Measurements from ENCODE around the gene SVEP1. TPM values are rescaled to one million over a fixed set of nuclear protein-coding genes. Genes with fewer than 3 reads are reported as not detected.

SVEP1 gene
- total and polyA plus RNA-seq, 2 experiments from 2014 or later, result 0.18 to 0.63 TPM

DNA sequence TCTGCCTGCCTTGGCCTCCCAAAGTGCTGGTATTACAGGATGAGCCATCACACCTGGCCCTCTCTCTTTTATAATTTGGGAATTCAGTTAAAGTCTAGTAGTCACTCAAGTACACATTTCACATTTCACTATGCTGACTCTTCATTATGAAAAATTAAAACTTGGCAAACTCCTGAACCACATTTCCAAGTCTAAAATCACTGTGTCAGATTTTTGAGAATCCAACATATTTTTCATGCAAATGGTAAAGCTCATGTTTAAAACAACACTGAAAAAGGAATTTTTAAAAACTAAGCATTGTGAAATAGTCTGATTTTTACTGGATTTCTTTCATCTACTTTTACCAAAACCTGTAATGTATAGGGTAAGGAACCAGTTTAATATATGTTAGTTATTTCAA is 92.3 kb downstream of the SVEP1 start:
- no peaks in the 10 kb centered on the region; the same call in 1 of the 2 replicates for H4K20me1 ChIP-seq (replicated peaks; ENCODE audit: insufficient read depth)
- no peaks in the 10 kb centered on the region for H3K36me3 Mint-ChIP-seq (ENCODE audit: low read depth)
- H3K27me3 ChIP-seq (ENCODE audit: insufficient read depth), result no peaks in the 10 kb centered on the region
- H3K4me1 Mint-ChIP-seq, result no peaks in the 10 kb centered on the region
- no peaks in the 10 kb centered on the region for H3K4me1 ChIP-seq (ENCODE audit: insufficient read depth)
- H3K27ac Mint-ChIP-seq, result no peak overlapping the region
- no peaks in the 10 kb centered on the region for H3K9me3 Mint-ChIP-seq
- H3K27ac ChIP-seq (ENCODE audit: low read depth), result no peak overlapping the region
- H3K79me2 ChIP-seq (replicated peaks; ENCODE audit: insufficient read depth), result no peaks in the 10 kb centered on the region
- no peak for TF ChIP-seq STAT1 (IDR thresholded peaks at IDR 0.05; ENCODE audit: unreplicated experiment)
- no peak for TF ChIP-seq JUNB (IDR thresholded peaks at IDR 0.05; ENCODE audit: unreplicated experiment)
- TF ChIP-seq ETS1 (IDR thresholded peaks at IDR 0.05), result no peak
- TF ChIP-seq ZNF331 (CRISPR knock-in tag; IDR thresholded peaks at IDR 0.05; ENCODE audit: low read depth), result no peak
- no peak for TF ChIP-seq REST (IDR thresholded peaks at IDR 0.05; ENCODE audit: unreplicated experiment)
- TF ChIP-seq CREB1 (CRISPR knock-in tag; IDR thresholded peaks at IDR 0.05; ENCODE audit: low read depth), result no peak
- TF ChIP-seq, protein P1, sequence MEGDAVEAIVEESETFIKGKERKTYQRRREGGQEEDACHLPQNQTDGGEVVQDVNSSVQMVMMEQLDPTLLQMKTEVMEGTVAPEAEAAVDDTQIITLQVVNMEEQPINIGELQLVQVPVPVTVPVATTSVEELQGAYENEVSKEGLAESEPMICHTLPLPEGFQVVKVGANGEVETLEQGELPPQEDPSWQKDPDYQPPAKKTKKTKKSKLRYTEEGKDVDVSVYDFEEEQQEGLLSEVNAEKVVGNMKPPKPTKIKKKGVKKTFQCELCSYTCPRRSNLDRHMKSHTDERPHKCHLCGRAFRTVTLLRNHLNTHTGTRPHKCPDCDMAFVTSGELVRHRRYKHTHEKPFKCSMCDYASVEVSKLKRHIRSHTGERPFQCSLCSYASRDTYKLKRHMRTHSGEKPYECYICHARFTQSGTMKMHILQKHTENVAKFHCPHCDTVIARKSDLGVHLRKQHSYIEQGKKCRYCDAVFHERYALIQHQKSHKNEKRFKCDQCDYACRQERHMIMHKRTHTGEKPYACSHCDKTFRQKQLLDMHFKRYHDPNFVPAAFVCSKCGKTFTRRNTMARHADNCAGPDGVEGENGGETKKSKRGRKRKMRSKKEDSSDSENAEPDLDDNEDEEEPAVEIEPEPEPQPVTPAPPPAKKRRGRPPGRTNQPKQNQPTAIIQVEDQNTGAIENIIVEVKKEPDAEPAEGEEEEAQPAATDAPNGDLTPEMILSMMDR (conservative IDR thresholded peaks at IDR 0.05; ENCODE audit: low read depth in 2 of 2), result no peak
- TF ChIP-seq ZNF462 (CRISPR knock-in tag; IDR thresholded peaks at IDR 0.05), result no peak
- TF ChIP-seq EZH2phosphoT487 (IDR thresholded peaks at IDR 0.05; ENCODE audit: unreplicated experiment), result no peak
- TF ChIP-seq ZNF114 (CRISPR knock-in tag; IDR thresholded peaks at IDR 0.05), result no peak
- no peak for TF ChIP-seq EZH2 (IDR thresholded peaks at IDR 0.05; ENCODE audit: low read depth, unreplicated experiment)
- no peak for TF ChIP-seq NANOG (IDR thresholded peaks at IDR 0.05; ENCODE audit: borderline replicate concordance)
- no peak for TF ChIP-seq POLR2AphosphoS5 (IDR thresholded peaks at IDR 0.05; ENCODE audit: low read depth)
- H3K4me2 ChIP-seq, result no peak overlapping the region
- no peak overlapping the region for H2AFZ ChIP-seq
- H3K36me3 ChIP-seq (ENCODE audit: insufficient read depth), result no peaks in the 10 kb centered on the region
- no peak overlapping the region for H3K4me3 ChIP-seq
- no peak overlapping the region for H3K4me3 Mint-ChIP-seq
- H3K27me3 Mint-ChIP-seq (ENCODE audit: insufficient read depth, low read depth, poor library complexity), result peaks cover 2% of the 10 kb centered on the region
- no peaks in the 10 kb centered on the region for H3K9me2 ChIP-seq (ENCODE audit: insufficient read depth)
- DNase-seq (ENCODE audit: low spot score) (no peak), ATAC-seq (no peak)
- H3F3A ChIP-seq (replicated peaks; ENCODE audit: low read depth), result no peaks in the 10 kb centered on the region
